Erythroblast (primary cell): ENCODE measurements around the gene FRYL.

Source experiments
- DNase-seq, 2 experiments: peaks; one replicate each; lab custom pipeline; 2025; lab: John Stamatoyannopoulos, UW
- GATA1 ChIP-seq: IDR thresholded peaks from 2 replicates; pipeline ENCODE4 v1.6.1; 2011; ENCODE audit warnings: low read depth, mild to moderate bottlenecking, control low read depth, low read length, moderate library complexity
- POLR2A ChIP-seq: IDR thresholded peaks from 2 replicates; pipeline ENCODE4 v1.6.1; 2011; ENCODE audit warnings: mild to moderate bottlenecking, low read length

The FRYL gene

GRCh38 chr4:48635980-48636379 lies 144.1 kb downstream of the FRYL start:
- no peak for DNase-seq
- no peak for TF ChIP-seq POLR2A
- no peak for TF ChIP-seq GATA1

GRCh38 chr4:48635310-48635709 lies 144.8 kb downstream of the FRYL start:
- peak in 1 of 2 experiments; percentile 17 for DNase-seq
- TF ChIP-seq GATA1 (no peak), POLR2A (no peak)

- DNase-seq: no peak
- TF ChIP-seq GATA1: no peak
- TF ChIP-seq POLR2A: no peak
Observed at GRCh38 chr4:48634688-48635308, 145.3 kb downstream of the FRYL start.

DNA sequence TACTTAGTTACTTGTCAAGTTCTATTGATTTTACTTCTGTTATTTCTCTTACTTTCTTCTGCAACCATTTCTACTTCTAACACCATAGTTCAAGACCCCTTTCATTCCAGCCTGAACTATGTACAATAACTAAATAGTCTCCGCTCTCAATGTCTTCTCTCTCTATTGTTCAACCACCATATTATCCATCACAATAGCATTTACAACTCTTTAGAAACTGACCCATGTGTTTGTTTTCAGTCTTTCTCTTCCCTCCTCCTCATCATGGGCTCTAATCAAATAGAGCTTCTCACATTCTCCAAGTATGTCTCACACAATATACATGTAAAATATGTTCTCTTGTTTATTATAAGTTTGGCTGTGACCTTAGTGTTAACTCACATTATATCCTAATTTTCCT lies 146.4 kb downstream of the FRYL start:
- no peak for TF ChIP-seq GATA1
- no peak for TF ChIP-seq POLR2A

DNA sequence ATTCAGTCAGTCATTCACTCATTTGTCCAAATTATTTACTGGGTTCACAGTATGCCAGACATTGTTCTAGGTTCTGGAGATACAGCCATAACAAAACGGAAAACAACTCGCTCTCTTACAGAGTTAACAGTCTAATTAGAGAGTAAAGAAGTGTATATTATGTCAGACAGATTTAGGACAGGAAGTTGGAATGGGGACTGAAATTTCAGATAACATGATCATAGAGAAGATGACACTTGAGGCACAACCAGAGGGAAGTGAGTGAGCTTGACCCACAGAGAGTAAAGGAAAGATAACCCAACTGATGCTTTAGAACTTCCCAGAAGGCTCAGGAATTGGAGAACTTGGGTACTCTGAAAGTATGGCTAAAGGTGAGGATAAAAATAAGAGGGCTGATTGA lies 150.6 kb downstream of the FRYL start:
- DNase-seq: no peak
- TF ChIP-seq POLR2A: no peak
- no peak for TF ChIP-seq GATA1

More for the DNA sequence above, 146.4 kb downstream of the FRYL start:
- no peak for DNase-seq

GRCh38 chr4:48623182-48623780 lies 156.8 kb downstream of the FRYL start:
- DNase-seq: peak; percentile 30 to 74
- TF ChIP-seq POLR2A (no peak), GATA1 (no peak)

DNA sequence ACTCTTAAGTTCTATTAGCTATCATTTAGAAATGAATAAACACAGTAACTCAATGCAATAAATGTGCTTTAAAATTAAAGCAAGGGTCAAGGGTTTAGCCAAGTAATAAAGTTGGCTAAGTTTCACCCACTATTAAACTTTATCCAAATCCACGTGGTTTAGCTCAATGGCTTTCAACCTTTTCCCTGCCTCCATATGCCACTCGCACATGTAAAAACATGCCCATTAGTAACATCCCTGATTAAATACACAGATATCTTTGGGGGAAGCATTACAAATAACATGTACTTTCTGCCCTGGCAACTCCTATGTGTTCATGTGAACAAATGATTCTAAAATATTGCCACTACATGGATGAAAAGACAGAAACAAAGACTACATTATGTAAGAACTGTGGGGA lies 159.2 kb downstream of the FRYL start:
- DNase-seq: no peak
- TF ChIP-seq POLR2A (no peak), GATA1 (no peak)

DNA sequence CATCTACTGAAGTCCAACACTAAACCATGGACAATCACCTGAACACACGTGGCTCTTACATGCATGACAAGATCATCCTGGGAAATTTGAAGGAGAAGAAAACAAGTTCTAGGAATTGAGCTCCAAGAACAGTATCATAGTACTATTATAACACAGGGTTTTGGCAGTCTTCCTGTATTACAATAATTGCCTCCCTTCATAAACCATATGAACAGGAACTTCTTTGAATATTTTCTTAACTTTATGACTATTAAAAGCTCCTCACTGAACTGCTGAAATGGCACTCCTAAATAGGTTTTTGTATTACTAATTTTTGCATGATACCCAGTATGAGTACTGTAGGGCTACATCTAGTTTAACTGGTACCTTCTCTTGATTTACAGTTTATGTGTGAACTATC lies 160.0 kb downstream of the FRYL start:
- TF ChIP-seq POLR2A (no peak), GATA1 (no peak)
- no peak for DNase-seq

DNA sequence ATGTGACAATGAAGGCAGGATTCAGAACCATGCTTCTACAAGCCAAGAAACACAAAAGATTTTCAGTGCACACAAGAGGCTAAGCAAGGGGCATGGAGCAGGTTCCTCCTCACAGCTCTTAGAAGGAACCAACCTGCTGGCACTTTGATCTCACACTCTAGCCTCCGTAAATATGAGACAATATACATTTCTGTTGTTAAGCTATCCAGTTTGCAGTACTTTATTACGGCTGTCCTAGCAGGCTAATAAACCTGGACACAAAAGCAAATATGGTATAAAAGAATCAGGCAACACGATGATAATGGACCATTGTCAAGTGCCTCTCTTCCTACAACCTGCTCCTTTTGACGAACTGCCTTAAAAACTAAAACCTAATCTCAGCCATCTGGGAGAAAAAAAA lies 175.6 kb downstream of the FRYL start:
- DNase-seq: no peak
- TF ChIP-seq GATA1 (no peak), POLR2A (no peak)

DNA sequence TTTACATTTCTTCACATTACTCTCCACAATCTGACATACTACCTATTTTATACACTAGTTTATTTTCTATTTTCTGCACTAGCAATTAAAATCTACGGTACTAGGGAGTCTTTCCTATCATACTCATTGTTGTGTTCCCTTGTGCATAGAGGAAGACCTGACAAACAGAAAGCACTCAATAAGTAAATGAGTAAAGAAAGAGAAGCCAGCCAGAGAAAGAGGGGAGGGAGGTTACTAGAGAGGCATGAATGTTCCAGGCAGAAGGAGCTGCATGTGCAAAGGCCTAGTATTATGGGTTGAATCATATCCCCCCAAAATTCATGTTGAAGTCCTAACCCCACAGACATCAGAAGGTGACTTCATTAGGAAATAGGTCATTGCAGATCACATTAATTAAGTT lies 176.0 kb downstream of the FRYL start:
- DNase-seq: no peak
- TF ChIP-seq GATA1 (no peak), POLR2A (no peak)

- TF ChIP-seq GATA1 (no peak), POLR2A (no peak)
- DNase-seq: no peak
Observed at GRCh38 chr4:48603366-48604003, 176.6 kb downstream of the FRYL start.

DNA sequence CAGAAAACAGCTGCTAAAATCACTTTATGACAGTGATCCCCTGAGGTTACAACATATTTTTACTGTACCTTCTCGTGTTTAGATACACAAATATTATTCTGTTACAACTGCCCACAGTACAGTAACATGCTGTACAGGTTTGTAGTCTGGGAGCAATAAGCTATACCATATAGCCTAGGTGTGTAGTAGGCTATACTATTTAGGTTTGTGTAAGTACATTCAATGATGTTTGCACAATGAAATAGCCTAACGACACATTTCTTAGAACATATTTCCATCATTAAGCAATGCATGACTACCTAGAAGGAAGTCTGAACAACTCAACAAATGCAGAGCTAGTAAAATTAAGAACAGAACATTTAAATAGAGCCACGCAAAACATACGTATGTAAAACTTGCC lies 177.3 kb downstream of the FRYL start:
- TF ChIP-seq POLR2A (no peak), GATA1 (no peak)
- no peak for DNase-seq

- DNase-seq: no peak
- TF ChIP-seq GATA1 (no peak), POLR2A (no peak)
Observed at GRCh38 chr4:48602222-48602621, 177.9 kb downstream of the FRYL start.

GRCh38 chr4:48596336-48596735 lies 183.7 kb downstream of the FRYL start:
- DNase-seq: no peak
- TF ChIP-seq POLR2A: no peak
- TF ChIP-seq GATA1: no peak

- TF ChIP-seq POLR2A (no peak), GATA1 (no peak)
- no peak for DNase-seq
Observed at GRCh38 chr4:48594180-48594579, 185.9 kb downstream of the FRYL start.
